SK-N-MC (cell line): Measurements from ENCODE around the gene GZMM.

Experiments
- EZH2 ChIP-seq: fragments of 200-600 bp; sonication (generic); IDR thresholded peaks from one replicate; pipeline ENCODE4 v1.6.1; 2017; ENCODE audit warnings: antibody characterized with exemption
- FOXP2 ChIP-seq: optimal IDR thresholded peaks from 2 replicates; pipeline ENCODE3; 2011; ENCODE audit warnings: mild to moderate bottlenecking, moderate library complexity; ENCODE audit not compliant: insufficient read depth; ENCODE audit errors: extremely low read length, control extremely low read depth
- POLR2AphosphoS5 ChIP-seq: IDR thresholded peaks from 2 replicates; pipeline ENCODE4 v1.6.1; 2012; ENCODE audit warnings: mild to moderate bottlenecking, low read depth, low read length, borderline replicate concordance

GRCh38 chr19:525029-525428 is 18.8 kb upstream of the GZMM start:
- no peak for TF ChIP-seq POLR2AphosphoS5
- no peak for TF ChIP-seq EZH2
- no peak for TF ChIP-seq FOXP2
